ENCODE measurements around the gene MICOS13. TPM values are rescaled to one million over a fixed set of nuclear protein-coding genes. Genes with fewer than 3 reads are reported as not detected.

Gene MICOS13
- polyA plus RNA-seq, 1 of the 3 experiments (the other 2 are of a cell fraction) = 112 TPM

DNA sequence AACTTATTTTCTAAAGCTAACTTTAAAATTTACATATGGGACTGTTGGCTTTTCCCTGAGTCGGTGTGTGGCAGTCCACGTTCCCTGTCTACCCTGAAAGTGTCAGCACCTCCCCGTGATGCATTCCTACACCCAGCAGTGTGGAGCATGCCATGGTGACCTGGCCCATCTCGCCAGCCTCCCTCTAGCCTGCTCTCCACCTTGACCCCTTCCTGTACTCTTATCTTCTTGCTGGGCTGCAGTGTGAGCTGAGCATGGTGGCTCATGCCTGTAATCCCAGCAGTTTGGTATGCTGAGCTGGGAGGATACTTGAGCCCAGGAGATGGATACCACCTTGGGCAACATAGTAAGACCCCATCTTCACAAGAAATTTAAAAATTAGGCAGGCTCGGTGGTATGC, 25.4 kb downstream of the MICOS13 start:
- peaks cover 55 to 56% of the 10 kb centered on the region in 2 experiments for H3K36me3 ChIP-seq (replicated peaks in 1 of 2; ENCODE audit: control insufficient read depth in 1 of 2, insufficient read depth in 2 of 2, low read length in 1 of 2)
- CTCF ChIA-PET = interaction anchor here (1.0 to 1.4 kb wide), 3 partner anchors 10 to 35 kb away, joined by 3 to 4 read pairs (median 3); partner anchors contain the start of gene RPL36
- 93% methylated on average over 5 of the region's 5 CpGs for WGBS (ENCODE audit: low lambda C conversion rate)

DNA sequence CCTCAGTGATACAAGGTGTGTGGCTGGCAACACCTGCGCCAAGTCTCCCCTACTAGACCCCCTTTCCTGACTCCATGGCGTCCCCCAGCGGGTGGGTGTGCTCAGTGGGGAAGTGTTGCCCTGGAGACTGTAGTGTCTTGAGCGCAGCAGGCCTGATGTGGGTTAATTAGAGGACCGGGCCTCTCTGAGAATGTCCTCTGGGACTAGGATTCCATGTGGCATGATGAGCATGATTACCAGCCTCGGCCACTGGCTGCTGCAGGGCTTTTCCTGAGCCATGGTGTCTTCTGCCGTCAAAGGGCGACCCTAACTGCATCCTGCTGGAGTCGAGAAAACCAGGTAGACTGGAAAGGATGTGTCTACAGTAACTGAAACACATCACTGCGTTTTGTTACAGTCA, 28.1 kb downstream of the MICOS13 start:
- Histone ChIP-seq H3K79me2 (ENCODE audit: insufficient read depth) (peaks cover 12% of the 10 kb centered on the region; the same call in 1 of the 2 replicates), H2AFZ (ENCODE audit: low read depth) (no peak overlapping the region)

More for the DNA sequence above, 25.4 kb downstream of the MICOS13 start:
- Histone ChIP-seq H3K4me1 (ENCODE audit: control insufficient read depth in 1 of 2, insufficient read depth in 2 of 2, low read depth in 1 of 2, low read length in 1 of 2) (no peaks in the 10 kb centered on the region), H3F3A (replicated peaks; ENCODE audit: insufficient read depth) (peaks cover 5% of the 10 kb centered on the region), H3K79me2 (ENCODE audit: insufficient read depth) (peaks cover 13% of the 10 kb centered on the region; the same call in 1 of the 2 replicates), H3K9me3 (no peaks in the 10 kb centered on the region), H2AFZ (ENCODE audit: low read depth) (no peak overlapping the region), H3K9me2 (no peaks in the 10 kb centered on the region), H3K27ac (ENCODE audit: low read depth in 2 of 2, low read length in 1 of 2) (no peak overlapping the region), H3K4me2 (no peak overlapping the region), H3K4me3 (ENCODE audit: low read depth in 2 of 2, low read length in 1 of 2) (no peak overlapping the region), H3K27me3 (ENCODE audit: insufficient read depth) (no peaks in the 10 kb centered on the region), H3K9ac (no peak overlapping the region), H4K20me1 (ENCODE audit: insufficient read depth) (no peaks in the 10 kb centered on the region)
- TF ChIP-seq YY1 (IDR thresholded peaks at IDR 0.05; ENCODE audit: low read depth) (no peak), TCF12 (IDR thresholded peaks at IDR 0.05) (no peak), GATA2 (CRISPR knock-in tag; IDR thresholded peaks at IDR 0.05) (no peak), EZH2phosphoT487 (IDR thresholded peaks at IDR 0.05; ENCODE audit: borderline replicate concordance, low read depth) (no peak), EP300 (IDR thresholded peaks at IDR 0.05; ENCODE audit: borderline replicate concordance in 1 of 2, low read depth in 1 of 2, low read length in 1 of 2) (no peak), TEAD4 (IDR thresholded peaks at IDR 0.05; ENCODE audit: borderline replicate concordance, insufficient read depth) (no peak), MEF2A (IDR thresholded peaks at IDR 0.05; ENCODE audit: borderline replicate concordance, low read depth) (no peak), GABPA (IDR thresholded peaks at IDR 0.05; ENCODE audit: low read depth) (no peak), FOXJ3 (CRISPR knock-in tag; IDR thresholded peaks at IDR 0.05) (no peak)
- TF ChIP-seq, protein P1, sequence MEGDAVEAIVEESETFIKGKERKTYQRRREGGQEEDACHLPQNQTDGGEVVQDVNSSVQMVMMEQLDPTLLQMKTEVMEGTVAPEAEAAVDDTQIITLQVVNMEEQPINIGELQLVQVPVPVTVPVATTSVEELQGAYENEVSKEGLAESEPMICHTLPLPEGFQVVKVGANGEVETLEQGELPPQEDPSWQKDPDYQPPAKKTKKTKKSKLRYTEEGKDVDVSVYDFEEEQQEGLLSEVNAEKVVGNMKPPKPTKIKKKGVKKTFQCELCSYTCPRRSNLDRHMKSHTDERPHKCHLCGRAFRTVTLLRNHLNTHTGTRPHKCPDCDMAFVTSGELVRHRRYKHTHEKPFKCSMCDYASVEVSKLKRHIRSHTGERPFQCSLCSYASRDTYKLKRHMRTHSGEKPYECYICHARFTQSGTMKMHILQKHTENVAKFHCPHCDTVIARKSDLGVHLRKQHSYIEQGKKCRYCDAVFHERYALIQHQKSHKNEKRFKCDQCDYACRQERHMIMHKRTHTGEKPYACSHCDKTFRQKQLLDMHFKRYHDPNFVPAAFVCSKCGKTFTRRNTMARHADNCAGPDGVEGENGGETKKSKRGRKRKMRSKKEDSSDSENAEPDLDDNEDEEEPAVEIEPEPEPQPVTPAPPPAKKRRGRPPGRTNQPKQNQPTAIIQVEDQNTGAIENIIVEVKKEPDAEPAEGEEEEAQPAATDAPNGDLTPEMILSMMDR (IDR thresholded peaks at IDR 0.05) = no peak
- POLR2A ChIA-PET = no interaction called here
- DNase-seq = no peak

More for the DNA sequence above, 28.1 kb downstream of the MICOS13 start:
- no peaks in the 10 kb centered on the region for H3K27me3 ChIP-seq (ENCODE audit: insufficient read depth)
- DNase-seq = no peak
- peaks cover 7% of the 10 kb centered on the region for H4K20me1 ChIP-seq (ENCODE audit: insufficient read depth)
- H3K36me3 ChIP-seq (replicated peaks in 1 of 2; ENCODE audit: control insufficient read depth in 1 of 2, insufficient read depth in 2 of 2, low read length in 1 of 2) = peaks cover 62 to 68% of the 10 kb centered on the region in 2 experiments
- peaks cover 5% of the 10 kb centered on the region for H3F3A ChIP-seq (replicated peaks; ENCODE audit: insufficient read depth)
- no peak overlapping the region for H3K27ac ChIP-seq (ENCODE audit: low read depth in 2 of 2, low read length in 1 of 2)
- no peaks in the 10 kb centered on the region for H3K9me3 ChIP-seq
- CTCF ChIA-PET = no interaction called here
- H3K4me2 ChIP-seq = no peak overlapping the region
- WGBS (ENCODE audit: low lambda C conversion rate) = 93% methylated on average over 9 of the region's 10 CpGs
- POLR2A ChIA-PET = no interaction called here
- no peak overlapping the region for H3K9ac ChIP-seq
- no peaks in the 10 kb centered on the region for H3K4me1 ChIP-seq (ENCODE audit: control insufficient read depth in 1 of 2, insufficient read depth in 2 of 2, low read depth in 1 of 2, low read length in 1 of 2)
- H3K9me2 ChIP-seq = no peaks in the 10 kb centered on the region
- TF ChIP-seq TCF12 (IDR thresholded peaks at IDR 0.05) (no peak), TAF1 (IDR thresholded peaks at IDR 0.05; ENCODE audit: borderline replicate concordance, low read depth, low read length) (no peak), YY1 (IDR thresholded peaks at IDR 0.05; ENCODE audit: low read depth) (no peak), FOXJ3 (CRISPR knock-in tag; IDR thresholded peaks at IDR 0.05) (no peak), GABPA (IDR thresholded peaks at IDR 0.05; ENCODE audit: low read depth) (no peak), EP300 (IDR thresholded peaks at IDR 0.05; ENCODE audit: borderline replicate concordance in 1 of 2, low read depth in 1 of 2, low read length in 1 of 2) (no peak)
- TF ChIP-seq, protein P2, sequence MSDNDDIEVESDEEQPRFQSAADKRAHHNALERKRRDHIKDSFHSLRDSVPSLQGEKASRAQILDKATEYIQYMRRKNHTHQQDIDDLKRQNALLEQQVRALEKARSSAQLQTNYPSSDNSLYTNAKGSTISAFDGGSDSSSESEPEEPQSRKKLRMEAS (IDR thresholded peaks at IDR 0.05; ENCODE audit: low read depth) = no peak
- H3K4me3 ChIP-seq (ENCODE audit: low read depth in 2 of 2, low read length in 1 of 2) = no peak overlapping the region

Data from SK-N-SH (cell line).